ENCODE measurements around the gene TOM1L2.

GRCh38 chr17:17950347-17950746 is 21.9 kb downstream of the TOM1L2 start:
- TF ChIP-seq, protein P1, sequence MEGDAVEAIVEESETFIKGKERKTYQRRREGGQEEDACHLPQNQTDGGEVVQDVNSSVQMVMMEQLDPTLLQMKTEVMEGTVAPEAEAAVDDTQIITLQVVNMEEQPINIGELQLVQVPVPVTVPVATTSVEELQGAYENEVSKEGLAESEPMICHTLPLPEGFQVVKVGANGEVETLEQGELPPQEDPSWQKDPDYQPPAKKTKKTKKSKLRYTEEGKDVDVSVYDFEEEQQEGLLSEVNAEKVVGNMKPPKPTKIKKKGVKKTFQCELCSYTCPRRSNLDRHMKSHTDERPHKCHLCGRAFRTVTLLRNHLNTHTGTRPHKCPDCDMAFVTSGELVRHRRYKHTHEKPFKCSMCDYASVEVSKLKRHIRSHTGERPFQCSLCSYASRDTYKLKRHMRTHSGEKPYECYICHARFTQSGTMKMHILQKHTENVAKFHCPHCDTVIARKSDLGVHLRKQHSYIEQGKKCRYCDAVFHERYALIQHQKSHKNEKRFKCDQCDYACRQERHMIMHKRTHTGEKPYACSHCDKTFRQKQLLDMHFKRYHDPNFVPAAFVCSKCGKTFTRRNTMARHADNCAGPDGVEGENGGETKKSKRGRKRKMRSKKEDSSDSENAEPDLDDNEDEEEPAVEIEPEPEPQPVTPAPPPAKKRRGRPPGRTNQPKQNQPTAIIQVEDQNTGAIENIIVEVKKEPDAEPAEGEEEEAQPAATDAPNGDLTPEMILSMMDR (conservative IDR thresholded peaks at IDR 0.05; ENCODE audit: low read depth, low read length): no peak
- no peak for TF ChIP-seq MAFK (IDR thresholded peaks at IDR 0.05; ENCODE audit: low read depth, low read length)
- no peak for TF ChIP-seq MXI1 (IDR thresholded peaks at IDR 0.05; ENCODE audit: borderline replicate concordance, low read depth, low read length)
- TF ChIP-seq POLR2A (IDR thresholded peaks at IDR 0.05; ENCODE audit: low read depth, low read length): no peak

Measured in IMR-90 (cell line).